Measurements from ENCODE around the gene MVD. TPM values are rescaled to one million over a fixed set of nuclear protein-coding genes. Genes with fewer than 3 reads are reported as not detected.

Gene MVD, protein sequence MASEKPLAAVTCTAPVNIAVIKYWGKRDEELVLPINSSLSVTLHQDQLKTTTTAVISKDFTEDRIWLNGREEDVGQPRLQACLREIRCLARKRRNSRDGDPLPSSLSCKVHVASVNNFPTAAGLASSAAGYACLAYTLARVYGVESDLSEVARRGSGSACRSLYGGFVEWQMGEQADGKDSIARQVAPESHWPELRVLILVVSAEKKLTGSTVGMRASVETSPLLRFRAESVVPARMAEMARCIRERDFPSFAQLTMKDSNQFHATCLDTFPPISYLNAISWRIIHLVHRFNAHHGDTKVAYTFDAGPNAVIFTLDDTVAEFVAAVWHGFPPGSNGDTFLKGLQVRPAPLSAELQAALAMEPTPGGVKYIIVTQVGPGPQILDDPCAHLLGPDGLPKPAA
- total RNA-seq (2022; extraction: Qiagen RNA extraction) = 16.3 to 22.5 TPM (median 20.7 TPM) in 5 replicates

DNA sequence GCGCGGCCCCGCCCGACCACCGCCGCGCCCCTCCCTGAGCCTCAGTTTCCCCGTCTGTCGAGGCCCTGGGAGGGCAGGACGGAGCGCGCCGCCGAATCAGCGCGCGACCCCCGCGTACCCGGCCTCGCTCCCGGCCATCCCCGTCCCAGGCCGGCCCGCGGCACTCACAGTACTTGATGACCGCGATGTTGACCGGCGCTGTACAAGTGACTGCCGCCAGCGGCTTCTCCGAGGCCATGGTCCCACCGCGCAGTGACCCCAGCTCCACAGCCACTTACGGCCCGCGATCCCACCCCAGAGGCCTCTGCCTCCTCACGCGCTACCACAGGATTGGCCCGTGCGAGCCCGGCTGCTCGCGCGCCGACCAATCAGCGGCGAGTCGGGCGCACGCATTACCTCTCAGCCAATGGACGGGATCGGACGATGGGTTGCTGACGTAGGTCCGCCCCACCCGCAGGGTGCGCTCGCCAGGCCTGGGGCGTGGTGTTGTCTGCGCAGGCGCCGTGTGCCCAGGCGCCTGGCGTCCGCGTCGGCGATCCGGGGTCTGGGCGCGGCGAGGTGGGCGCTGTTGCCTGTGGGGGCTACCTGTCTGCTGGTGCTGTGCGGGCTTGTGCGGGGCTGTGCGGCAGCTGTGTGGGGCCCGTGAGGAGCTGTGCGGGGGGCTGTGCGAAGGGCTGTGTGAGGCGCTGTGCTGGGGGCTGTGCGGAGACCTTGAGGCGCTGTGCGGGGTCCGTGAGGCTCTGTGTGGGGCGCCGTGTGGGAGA lies at the start of gene MVD:
Gene MVD (minus strand): TSS at position 249 of the 764 bp plus-strand sequence. CDS start 11 bp downstream, at position 238.

DNA sequence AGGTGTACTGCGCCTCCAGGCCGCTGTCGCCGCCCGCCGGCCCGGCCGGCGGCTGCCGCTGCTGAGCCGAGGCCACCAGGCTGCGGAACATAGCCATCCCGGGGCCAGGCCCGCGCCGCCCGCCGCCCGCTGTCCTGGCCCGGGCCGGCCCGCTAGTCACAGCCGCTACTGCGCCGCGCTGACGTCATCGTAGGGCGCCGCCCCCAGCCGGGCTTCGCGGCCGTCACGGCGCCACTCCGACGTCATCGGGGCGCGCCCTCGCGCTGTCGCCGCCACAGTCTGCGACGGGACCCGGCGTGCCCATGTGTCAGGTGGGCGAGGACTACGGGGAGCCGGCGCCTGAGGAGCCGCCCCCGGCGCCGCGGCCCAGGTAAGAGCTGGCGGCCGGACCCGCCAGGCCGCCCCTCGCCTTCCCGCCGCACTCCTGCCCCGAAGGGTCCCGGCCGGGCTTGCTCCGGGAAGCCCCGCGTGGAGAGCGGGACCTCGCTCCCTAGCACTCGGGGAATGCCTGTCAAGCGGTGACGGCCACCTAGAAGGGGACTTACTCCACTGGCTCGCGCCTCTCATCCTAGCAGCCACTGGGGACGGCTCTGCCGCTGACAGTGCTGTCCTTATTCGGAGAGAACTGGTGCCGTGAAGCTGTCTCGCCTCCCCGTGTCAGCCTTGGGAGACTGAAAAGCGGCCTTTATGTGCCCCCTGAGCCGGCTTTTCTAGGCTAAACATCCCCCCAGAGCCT lies 43.5 kb upstream of the MVD start, which contains the start of the genes CTU2 and RNF166:
Gene CTU2 (plus strand): TSS at position 275 of the 736 bp plus-strand sequence. CDS start 28 bp downstream, at position 303.
Gene RNF166 (minus strand): TSS at position 180 of the 736 bp plus-strand sequence. CDS start 83 bp downstream, at position 97.

DNA sequence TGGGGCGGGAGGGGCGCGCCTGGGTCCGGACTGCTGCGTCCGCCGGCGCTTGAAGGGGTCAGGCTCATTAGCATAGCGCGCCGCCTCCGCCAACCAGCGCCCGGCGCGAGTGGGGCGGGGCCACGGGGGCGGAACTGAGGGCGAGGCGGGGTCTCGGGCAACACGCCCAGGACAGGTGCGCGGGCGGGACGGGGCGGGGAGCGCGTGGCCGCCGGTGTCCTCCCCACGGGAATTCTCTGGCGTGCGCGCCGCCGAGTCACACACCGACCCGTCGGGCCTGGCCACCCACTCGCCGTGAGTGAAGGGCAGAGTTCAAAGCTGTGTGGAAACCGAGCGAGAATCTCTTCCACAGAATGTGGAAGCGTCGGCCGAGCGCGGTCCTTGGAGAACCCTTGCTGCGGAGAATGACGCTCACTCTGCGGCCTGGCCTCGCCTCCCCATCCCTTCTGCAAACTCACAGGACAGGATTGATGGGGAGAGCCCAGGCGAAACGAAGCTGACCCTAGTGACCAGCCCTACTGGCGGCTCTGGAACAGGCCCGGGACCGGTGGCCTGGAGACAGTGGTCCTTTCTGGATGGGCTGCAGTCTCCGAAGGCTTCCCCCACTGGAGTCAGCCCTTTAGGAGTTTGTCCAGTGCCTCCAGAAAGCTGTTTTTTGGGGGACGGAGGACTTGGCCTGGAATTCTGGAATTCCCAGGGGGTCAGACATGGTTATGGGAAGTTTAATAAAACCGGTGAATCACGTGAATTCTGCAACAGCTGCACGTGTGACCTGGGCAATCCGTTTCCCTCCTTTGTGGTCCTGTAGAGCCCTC lies 23.8 kb upstream of the MVD start, which contains the start of gene SNAI3:
Gene SNAI3 (minus strand): TSS at position 69 of the 815 bp plus-strand sequence. CDS start 101 bp downstream, outside the sequence.

DNA sequence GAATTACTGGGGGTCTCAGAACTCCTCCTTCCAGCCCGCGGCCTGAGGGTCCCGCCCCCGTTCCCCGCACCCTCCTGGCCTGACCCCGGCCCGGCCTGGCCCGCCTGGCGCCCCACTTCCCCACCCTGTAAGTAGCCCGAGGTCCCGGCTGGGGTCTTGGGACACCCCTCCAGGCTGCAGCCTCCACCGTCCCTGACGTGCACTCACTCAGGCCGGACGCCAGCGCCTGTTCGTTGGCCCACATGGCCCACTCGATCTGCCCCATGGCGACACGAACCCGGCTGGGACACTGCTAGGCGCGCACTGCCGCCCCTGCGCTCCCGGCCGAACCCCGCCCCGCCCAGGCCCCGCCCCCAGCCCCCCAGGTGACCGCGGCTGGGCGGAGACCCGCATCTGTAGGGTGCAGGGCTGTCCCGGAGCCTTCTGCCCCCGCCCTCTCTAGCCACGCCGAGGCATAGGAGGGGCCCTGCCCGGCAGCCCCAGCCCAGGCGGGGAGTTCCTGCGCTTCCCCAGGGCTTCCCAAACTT lies 12.1 kb downstream of the MVD start, which contains the start of gene CYBA:
Gene CYBA (minus strand): TSS at position 305 of the 527 bp plus-strand sequence. CDS start 40 bp downstream, at position 265.

DNA sequence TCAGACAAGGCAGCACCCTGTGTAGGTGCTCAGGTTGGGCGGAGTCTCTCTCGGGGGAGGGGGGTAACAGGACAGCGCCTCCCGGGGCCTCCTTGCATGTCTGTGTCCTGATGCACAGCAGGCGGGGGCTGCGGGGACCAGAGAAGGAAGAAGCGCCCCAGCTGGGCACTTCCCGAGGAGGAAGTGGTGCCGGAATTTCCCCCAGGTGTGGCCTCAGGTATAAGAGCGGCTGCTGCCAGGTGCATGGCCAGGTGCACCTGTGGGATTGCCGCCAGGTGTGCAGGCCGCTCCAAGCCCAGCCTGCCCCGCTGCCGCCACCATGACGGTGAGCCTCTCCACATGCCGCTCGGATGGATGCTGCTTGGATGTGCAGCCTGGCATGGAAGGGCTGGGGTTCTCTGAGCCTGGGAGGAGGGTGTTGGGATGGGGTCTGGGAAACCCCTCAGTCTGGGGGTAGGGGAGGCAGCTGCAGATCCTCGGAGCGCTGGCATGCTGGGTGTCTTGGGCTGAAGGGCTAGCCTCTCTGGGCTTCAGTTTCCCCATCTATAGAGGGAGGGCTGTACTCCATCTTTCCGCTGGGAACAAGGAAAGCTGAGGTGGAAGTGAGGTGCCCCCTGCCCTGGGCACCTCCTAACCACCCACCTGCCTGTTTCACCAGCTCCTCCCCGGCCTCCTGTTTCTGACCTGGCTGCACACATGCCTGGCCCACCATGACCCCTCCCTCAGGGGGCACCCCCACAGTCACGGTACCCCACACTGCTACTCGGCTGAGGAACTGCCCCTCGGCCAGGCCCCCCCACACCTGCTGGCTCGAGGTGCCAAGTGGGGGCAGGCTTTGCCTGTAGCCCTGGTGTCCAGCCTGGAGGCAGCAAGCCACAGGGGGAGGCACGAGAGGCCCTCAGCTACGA lies 24.3 kb downstream of the MVD start, which contains the start of gene IL17C:
Gene IL17C (plus strand): TSS at position 250 of the 908 bp plus-strand sequence. CDS start 70 bp downstream, at position 320.

Other genes starting within 250 kb of the MVD start
- 3.1 to 7.2 TPM (median 6.4 TPM) in 5 replicates for gene ZFPM1, start 209.8 kb downstream of the MVD start, total RNA-seq (2022; extraction: Qiagen RNA extraction)
- 45.6 to 50.5 TPM (median 49.4 TPM) in 5 replicates for gene ZC3H18, start 92.7 kb downstream of the MVD start, total RNA-seq (2022; extraction: Qiagen RNA extraction)
- 0.06 TPM in 1 of 5 replicates, not detected in the others for gene IL17C, start 24.5 kb downstream of the MVD start, total RNA-seq (2022; extraction: Qiagen RNA extraction)
- 240 to 322 TPM (median 295 TPM) in 5 replicates for gene CYBA, start 12.0 kb downstream of the MVD start, total RNA-seq (2022; extraction: Qiagen RNA extraction)
- gene SNAI3, start 23.4 kb upstream of the MVD start, total RNA-seq (2022; extraction: Qiagen RNA extraction) = 0.13 to 0.24 TPM (median 0.16 TPM) in 5 replicates
- 11.7 to 19.5 TPM (median 18.2 TPM) in 5 replicates for gene RNF166, start 43.3 kb upstream of the MVD start, total RNA-seq (2022; extraction: Qiagen RNA extraction)
- gene CTU2, start 43.4 kb upstream of the MVD start, total RNA-seq (2022; extraction: Qiagen RNA extraction) = 26.1 to 34.6 TPM (median 32.4 TPM) in 5 replicates
- 97.2 to 152 TPM (median 140 TPM) in 5 replicates for gene PIEZO1, start 122.1 kb upstream of the MVD start, total RNA-seq (2022; extraction: Qiagen RNA extraction)
- gene CDT1, start 140.7 kb upstream of the MVD start, total RNA-seq (2022; extraction: Qiagen RNA extraction) = 28.6 to 34.7 TPM (median 33.6 TPM) in 5 replicates
- 304 to 457 TPM (median 428 TPM) in 5 replicates for gene APRT, start 148.8 kb upstream of the MVD start, total RNA-seq (2022; extraction: Qiagen RNA extraction)
- gene GALNS, start 193.9 kb upstream of the MVD start, total RNA-seq (2022; extraction: Qiagen RNA extraction) = 36.5 to 51.7 TPM (median 50.2 TPM) in 5 replicates
- 102 to 113 TPM (median 107 TPM) in 5 replicates for gene TRAPPC2L, start 194.0 kb upstream of the MVD start, total RNA-seq (2022; extraction: Qiagen RNA extraction)
- gene PABPN1L, start 203.6 kb upstream of the MVD start, total RNA-seq (2022; extraction: Qiagen RNA extraction) = 0.08 to 0.11 TPM in 2 of 5 replicates, not detected in the others